HCT116 (cell line): ENCODE measurements around the gene EPGN. TPM values are rescaled to one million over a fixed set of nuclear protein-coding genes. Genes with fewer than 3 reads are reported as not detected.

Experiments
- ATAC-seq: fragments of 200-7000 bp; cut with Tn5 transposase; 2 replicates; pipeline ENCODE4 v1.9.1; 2020; ENCODE audit warnings: mild to moderate bottlenecking, moderate library complexity
- BruUV-seq: library from RNA; stranded (reverse); fragments of 400-500 nt; replicated peaks from 2 replicates; lab custom pipeline; 2021; lab: Mats Ljungman, UMichigan
- CTCF ChIA-PET: fragments of 300-600 bp; sonication (Branson Sonifier 250); formaldehyde crosslinking; loops from one replicate; lab custom pipeline; 2021; ENCODE audit warnings: antibody characterized with exemption; lab: Charles Lee
- POLR2A ChIA-PET: fragments of 300-600, 350-600 bp; sonication (Branson Sonifier 250); formaldehyde crosslinking; loops from one replicate; lab custom pipeline; 2021; ENCODE audit warnings: antibody characterized with exemption; lab: Charles Lee
- RAD21 ChIA-PET, 2 experiments: fragments of 300-600 bp; sonication (Branson Sonifier 250); formaldehyde crosslinking; loops; one replicate each; lab custom pipeline; 2023; ENCODE audit warnings: low total read pairs in 2 of 2; ENCODE audit not compliant: uncharacterized antibody in 2 of 2, unreplicated experiment in 2 of 2, low non-redundant PET in 1 of 2; lab: Charles Lee
- DNase-seq: peaks from one replicate; pipeline ENCODE4 v3.0.0-alpha.2; 2010; ENCODE audit warnings: low read depth, low spot score
- H2AFZ ChIP-seq: fragments of 200-600 bp; shearing (Covaris generic), sonication (generic); 2 replicates; pipeline ENCODE4 v1.6.1; 2017; ENCODE audit warnings: low read depth, mixed run types, mixed read lengths, antibody characterized with exemption, low read length; ENCODE audit not compliant: poor library complexity, severe bottlenecking
- H3K27ac ChIP-seq: 2 replicates; pipeline ENCODE4 v1.5.1; 2012; ENCODE audit warnings: low read depth, low read length
- H3K27me3 ChIP-seq: fragments of 200-600 bp; sonication (generic); 2 replicates; pipeline ENCODE4 v1.6.1; 2016; ENCODE audit warnings: mixed run types, low read length, mixed read lengths; ENCODE audit not compliant: insufficient read depth
- H3K36me3 ChIP-seq, 2 experiments: fragments of 200-500 bp in 1 of 2; fragments of 200-600 bp in 1 of 2; sonication (Bioruptor generic) in 1 of 2; sonication (generic) in 1 of 2; 2 replicates each; pipeline versions ENCODE4 v1.5.1 to v1.6.1; 2014 to 2016; ENCODE audit warnings: low read length in 2 of 2, inconsistent platforms in 1 of 2, mixed read lengths in 1 of 2, mixed run types in 1 of 2; ENCODE audit not compliant: insufficient read depth in 2 of 2, control insufficient read depth in 1 of 2
- H3K4me1 ChIP-seq, 2 experiments: fragments of 200-600 bp in 1 of 2; sonication (generic) in 1 of 2; 2 replicates each; pipeline versions ENCODE4 v1.5.1 to v1.6.1; 2012 to 2017; ENCODE audit warnings: low read length in 2 of 2, inconsistent platforms in 1 of 2, mild to moderate bottlenecking in 1 of 2, mixed read lengths in 1 of 2, mixed run types in 1 of 2, moderate library complexity in 1 of 2; ENCODE audit not compliant: insufficient read depth in 2 of 2, control insufficient read depth in 1 of 2
- H3K4me2 ChIP-seq: fragments of 200-600 bp; sonication (generic); 2 replicates; pipeline ENCODE4 v1.6.1; 2017; ENCODE audit warnings: mixed run types, low read length, mixed read lengths
- H3K4me3 ChIP-seq, 2 experiments: fragments of 200-600 bp in 1 of 2; sonication (generic) in 1 of 2; replicated peaks in 1 of 2; 2 replicates each; pipeline ENCODE4 v1.5.1; 2011 to 2016; ENCODE audit warnings: low read length in 2 of 2, control low read depth in 1 of 2, low read depth in 1 of 2, mild to moderate bottlenecking in 1 of 2, mixed read lengths in 1 of 2, mixed run types in 1 of 2
- H3K79me2 ChIP-seq: fragments of 200-600 bp; sonication (generic); 2 replicates; pipeline ENCODE4 v1.6.1; 2017; ENCODE audit warnings: mild to moderate bottlenecking, mixed run types, low read length, moderate library complexity, mixed read lengths; ENCODE audit not compliant: insufficient read depth
- H3K9ac ChIP-seq: fragments of 200-600 bp; sonication (generic); 2 replicates; pipeline ENCODE4 v1.6.1; 2016; ENCODE audit warnings: low read length, mixed read lengths
- H3K9me2 ChIP-seq: fragments of 200-600 bp; sonication (generic), shearing (Covaris generic); 2 replicates; pipeline ENCODE4 v1.6.1; 2017; ENCODE audit warnings: mixed run types, mild to moderate bottlenecking, moderate library complexity; ENCODE audit not compliant: insufficient read depth
- H3K9me3 ChIP-seq, 2 experiments: fragments of 200-500 bp in 1 of 2; fragments of 200-600 bp in 1 of 2; sonication (Bioruptor generic) in 1 of 2; sonication (generic) in 1 of 2; 2 replicates each; pipeline ENCODE4 v1.6.1; 2014 to 2017; ENCODE audit warnings: low read length in 2 of 2, mixed read lengths in 2 of 2, inconsistent platforms in 1 of 2, low read depth in 1 of 2, mild to moderate bottlenecking in 1 of 2, mixed run types in 1 of 2, moderate library complexity in 1 of 2; ENCODE audit not compliant: control insufficient read depth in 1 of 2, insufficient read depth in 1 of 2
- H4K20me1 ChIP-seq: fragments of 200-600 bp; sonication (generic), shearing (Covaris generic); 2 replicates; pipeline ENCODE4 v1.6.1; 2017; ENCODE audit warnings: mixed run types, mild to moderate bottlenecking, moderate library complexity; ENCODE audit not compliant: insufficient read depth
- ATF3 ChIP-seq: IDR thresholded peaks from 2 replicates; pipeline ENCODE4 v1.6.1; 2012
- CBX3 ChIP-seq: IDR thresholded peaks from 2 replicates; pipeline ENCODE4 v1.6.1; 2012; ENCODE audit warnings: low read depth
- CEBPB ChIP-seq: IDR thresholded peaks from 2 replicates; pipeline ENCODE4 v1.6.1; 2012; ENCODE audit warnings: low read depth
- EGR1 ChIP-seq: IDR thresholded peaks from 2 replicates; pipeline ENCODE4 v1.6.1; 2012; ENCODE audit warnings: low read depth
- ELF1 ChIP-seq: IDR thresholded peaks from 2 replicates; pipeline ENCODE4 v1.6.1; 2012; ENCODE audit warnings: low read depth, borderline replicate concordance
- EZH2 ChIP-seq: fragments of 200-600 bp; sonication (generic); IDR thresholded peaks from 2 replicates; pipeline ENCODE4 v1.6.1; 2017; ENCODE audit warnings: antibody characterized with exemption, mixed run types
- EZH2phosphoT487 ChIP-seq: fragments of 200-600 bp; IDR thresholded peaks from 2 replicates; pipeline ENCODE4 v1.6.1; 2018; ENCODE audit warnings: antibody characterized with exemption, borderline replicate concordance
- FOSL1 ChIP-seq: IDR thresholded peaks from 2 replicates; pipeline ENCODE4 v1.6.1; 2012; ENCODE audit warnings: low read depth
- MAX ChIP-seq: IDR thresholded peaks from 2 replicates; pipeline ENCODE4 v1.6.1; 2012
- POLR2A ChIP-seq: IDR thresholded peaks from 2 replicates; pipeline ENCODE4 v1.7.0; 2011; ENCODE audit warnings: borderline replicate concordance; ENCODE audit not compliant: insufficient read depth, insufficient read length; ENCODE audit errors: extremely low read depth
- POLR2AphosphoS5 ChIP-seq: IDR thresholded peaks from 2 replicates; pipeline ENCODE4 v1.6.1; 2011; ENCODE audit warnings: mild to moderate bottlenecking, low read depth, low read length, moderate library complexity
- RAD21 ChIP-seq: IDR thresholded peaks from 2 replicates; pipeline ENCODE4 v1.6.1; 2012; ENCODE audit warnings: low read depth, mild to moderate bottlenecking
- SIN3A ChIP-seq: IDR thresholded peaks from 2 replicates; pipeline ENCODE4 v1.6.1; 2012; ENCODE audit warnings: low read depth
- SP1 ChIP-seq: IDR thresholded peaks from 2 replicates; pipeline ENCODE4 v1.6.1; 2012; ENCODE audit warnings: low read depth
- TCF7L2 ChIP-seq: IDR thresholded peaks from 2 replicates; pipeline ENCODE4 v1.7.0; 2011; ENCODE audit warnings: borderline replicate concordance, inconsistent platforms; ENCODE audit not compliant: insufficient read depth, insufficient read length; ENCODE audit errors: extremely low read depth
- YY1 ChIP-seq: IDR thresholded peaks from 2 replicates; pipeline ENCODE4 v1.6.1; 2011; ENCODE audit warnings: low read length, low read depth, moderate library complexity, mild to moderate bottlenecking; ENCODE audit not compliant: insufficient replicate concordance; ENCODE audit errors: extremely low read depth
- ZBTB33 ChIP-seq: IDR thresholded peaks from 2 replicates; pipeline ENCODE4 v1.6.1; 2011; ENCODE audit warnings: mild to moderate bottlenecking, low read length, moderate library complexity; ENCODE audit not compliant: insufficient replicate concordance; ENCODE audit errors: extremely low read depth
- ZFX ChIP-seq: fragments of 450-650 bp; IDR thresholded peaks from 2 replicates; pipeline ENCODE4 v1.6.1; 2017
- ZNF274 ChIP-seq: fragments of 200-500 bp; sonication (Bioruptor generic); IDR thresholded peaks from 2 replicates; pipeline ENCODE4 v1.6.1; 2014; ENCODE audit warnings: mild to moderate bottlenecking, low read depth, low read length, inconsistent platforms
- intact Hi-C: fragments of 100-400 bp; cut with micrococcal nuclease; formaldehyde crosslinking; loops from 2 replicates; pipeline ENCODE4 v1.10.0; 2022
- total RNA-seq: library from RNA; stranded (reverse); gene quantifications from one replicate; pipeline ENCODE4 v1.2.1, GENCODE V29; 2021; ENCODE audit not compliant: unreplicated experiment

Gene EPGN
- total RNA-seq, 1 experiment from 2014 or later, result 1.5 TPM

- Histone ChIP-seq H3K4me1 (peaks cover 17 to 33% of the 10 kb centered on the region in 2 experiments), H3K36me3 (no peaks in the 10 kb centered on the region), H2AFZ (no peak overlapping the region), H3K9me3 (no peaks in the 10 kb centered on the region), H3K9ac (no peak overlapping the region), H3K27ac (no peak overlapping the region), H3K4me3 (no peak overlapping the region), H3K27me3 (no peaks in the 10 kb centered on the region), H4K20me1 (no peaks in the 10 kb centered on the region), H3K79me2 (no peaks in the 10 kb centered on the region), H3K4me2 (no peak overlapping the region), H3K9me2 (no peaks in the 10 kb centered on the region)
- CTCF ChIA-PET, result no interaction called here
- DNase-seq (no peak), ATAC-seq (no peak)
- BruUV-seq, result no TSS peak
- no peak for TF ChIP-seq CBX3
- no peak for TF ChIP-seq ZNF274
- no peak for TF ChIP-seq FOSL1
- TF ChIP-seq CEBPB, result no peak
- TF ChIP-seq ATF3, result no peak
- TF ChIP-seq EGR1, result no peak
- no peak for TF ChIP-seq SIN3A
- no peak for TF ChIP-seq YY1
- no peak for TF ChIP-seq POLR2A
- no peak for TF ChIP-seq EZH2
- TF ChIP-seq TCF7L2, result no peak
- TF ChIP-seq ZFX, result no peak
- TF ChIP-seq POLR2AphosphoS5, result no peak
- no peak for TF ChIP-seq EZH2phosphoT487
- TF ChIP-seq RAD21, result no peak
- no peak for TF ChIP-seq ELF1
- no peak for TF ChIP-seq MAX
- TF ChIP-seq ZBTB33, result no peak
- no peak for TF ChIP-seq SP1
- intact Hi-C loops, result no loop called here
- RAD21 ChIA-PET, result no interaction called here
- POLR2A ChIA-PET, result no interaction called here
Measured at GRCh38 chr4:74287791-74288190, 20.5 kb upstream of the EPGN start.
